K562 treated with DMSO at 1 percent for 12 hours (cell line): Measurements from ENCODE around the gene ATAD2B. TPM values are rescaled to one million over a fixed set of nuclear protein-coding genes. Genes with fewer than 3 reads are reported as not detected.

ENCODE experiments used
- total RNA-seq: library from RNA; unstranded; fragments of 300-600 nt; gene quantifications from 2 replicates; pipeline ENCODE4 v1.2.3, GENCODE V29; 2022; ENCODE audit not compliant: insufficient read depth

The ATAD2B gene
- total RNA-seq = 1.8 and 11.6 TPM in 2 replicates

DNA sequence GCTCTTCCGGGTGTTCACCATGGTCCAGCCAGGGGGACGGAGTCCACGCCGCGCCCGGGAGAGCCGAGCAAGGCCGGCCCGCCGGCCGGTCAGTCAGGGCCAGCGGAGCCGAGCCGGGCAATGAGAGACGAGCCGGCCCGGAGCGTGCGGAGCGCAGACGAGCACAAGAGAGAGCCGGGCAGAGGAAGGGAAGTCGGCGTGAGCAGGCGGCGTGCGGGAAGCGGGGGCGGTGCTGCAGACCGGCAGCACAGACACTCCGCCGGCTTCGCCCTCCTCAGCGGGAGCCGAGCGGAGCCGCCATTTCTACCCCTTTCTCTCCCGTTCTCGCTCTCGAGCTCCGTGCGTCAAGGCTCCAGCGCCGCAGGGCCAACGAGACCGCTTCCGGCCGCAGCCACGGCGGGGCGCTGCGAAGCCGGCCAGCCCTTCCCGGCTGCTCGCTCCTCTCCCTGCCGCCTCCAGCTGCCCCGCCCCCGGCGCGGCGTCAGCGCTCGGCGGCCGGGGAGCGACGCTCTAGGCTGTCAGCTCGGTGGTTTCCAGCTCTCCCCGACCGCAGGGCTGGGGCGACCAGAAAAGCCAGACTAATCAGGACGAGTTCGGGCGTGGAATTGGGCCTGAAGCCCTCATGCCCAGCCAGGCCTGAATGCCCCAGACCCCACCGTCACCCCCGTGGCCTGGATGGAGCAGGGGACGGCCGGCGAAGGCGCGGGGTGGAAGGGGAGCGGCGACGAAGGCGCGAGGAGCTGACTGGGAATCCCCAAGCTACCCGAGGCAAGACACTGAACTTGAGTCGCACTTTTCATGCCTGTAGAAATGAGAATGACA is at the start of gene ATAD2B:
Gene ATAD2B, minus strand, starts transcription at position 374 of the 822 bp plus-strand sequence. Its CDS starts 353 bp downstream, at position 21.

GRCh38 chr2:23939987-23940717 is 13.2 kb upstream of the ATAD2B start, which contains the start of gene UBXN2A:
Gene UBXN2A (plus strand): TSS chr2:23940463. CDS start chr2:23958315, 17,852 bp downstream.

Other genes starting within 250 kb of the ATAD2B start
- 7.0 and 14.9 TPM in 2 replicates for gene UBXN2A, start 13.3 kb upstream of the ATAD2B start, total RNA-seq
- gene MFSD2B, start 83.0 kb upstream of the ATAD2B start, total RNA-seq = 2.8 and 3.8 TPM in 2 replicates
- gene WDCP, start 120.3 kb upstream of the ATAD2B start, total RNA-seq = 3.7 and 15.0 TPM in 2 replicates
- 2.0 and 6.3 TPM in 2 replicates for gene FKBP1B, start 122.6 kb upstream of the ATAD2B start, total RNA-seq
- 161 and 189 TPM in 2 replicates for gene SF3B6, start 149.2 kb upstream of the ATAD2B start, total RNA-seq
- 17.3 and 18.4 TPM in 2 replicates for gene TP53I3, start 157.7 kb upstream of the ATAD2B start, total RNA-seq
- not detected in 2 replicates for gene PFN4, start 196.2 kb upstream of the ATAD2B start, total RNA-seq
- 1.5 and 4.3 TPM in 2 replicates for gene FAM228B, start 196.3 kb upstream of the ATAD2B start, total RNA-seq
- not detected in 2 replicates for gene FAM228A, start 247.9 kb upstream of the ATAD2B start, total RNA-seq